Raji (cell line): ENCODE measurements around the gene CCDC92.

ENCODE experiments used
- POLR2A ChIP-seq: IDR thresholded peaks from 2 replicates; pipeline ENCODE4 v1.6.1; 2011; ENCODE audit warnings: low read depth, low read length, control low read depth; ENCODE audit not compliant: insufficient read depth

Gene CCDC92

GRCh38 chr12:123972457-123973401, at the start of gene CCDC92, which contains the start of gene ZNF664:
Gene CCDC92 (minus strand): TSS chr12:123972831. CDS start chr12:123944305, 28,526 bp downstream.
Gene ZNF664 (plus strand): TSS chr12:123973215. CDS start chr12:124012145, 38,930 bp downstream.
- TF ChIP-seq POLR2A: peak; percentile 82

- no peak for TF ChIP-seq POLR2A
Measured at GRCh38 chr12:124022161-124022560, 49.5 kb upstream of the CCDC92 start.

GRCh38 chr12:124021007-124021406, 48.4 kb upstream of the CCDC92 start:
- TF ChIP-seq POLR2A: no peak

GRCh38 chr12:124020514-124020949, 47.9 kb upstream of the CCDC92 start:
- no peak for TF ChIP-seq POLR2A

GRCh38 chr12:124019115-124019514, 46.5 kb upstream of the CCDC92 start:
- no peak for TF ChIP-seq POLR2A

GRCh38 chr12:124018539-124018938, 45.9 kb upstream of the CCDC92 start:
- TF ChIP-seq POLR2A: no peak

- TF ChIP-seq POLR2A: no peak
Measured at GRCh38 chr12:124017064-124017463, 44.4 kb upstream of the CCDC92 start.

- TF ChIP-seq POLR2A: no peak
Measured at GRCh38 chr12:124015494-124016461, 43.1 kb upstream of the CCDC92 start.

GRCh38 chr12:124013073-124013472, 40.4 kb upstream of the CCDC92 start:
- no peak for TF ChIP-seq POLR2A

GRCh38 chr12:124011435-124012115, 38.9 kb upstream of the CCDC92 start:
- no peak for TF ChIP-seq POLR2A

GRCh38 chr12:124010687-124011086, 38.1 kb upstream of the CCDC92 start:
- no peak for TF ChIP-seq POLR2A

GRCh38 chr12:124009781-124010180, 37.1 kb upstream of the CCDC92 start:
- no peak for TF ChIP-seq POLR2A

- no peak for TF ChIP-seq POLR2A
Measured at GRCh38 chr12:124008595-124008994, 36.0 kb upstream of the CCDC92 start.

- TF ChIP-seq POLR2A: no peak
Measured at GRCh38 chr12:124007826-124008570, 35.4 kb upstream of the CCDC92 start.
